A673 (cell line): Measurements from ENCODE around the gene HBB.

ENCODE experiments used
- EZH2 ChIP-seq: fragments of 200-600 bp; sonication (generic); IDR thresholded peaks from 2 replicates; pipeline ENCODE4 v1.6.1; 2017; ENCODE audit warnings: borderline replicate concordance, low read depth, mild to moderate bottlenecking, mixed read lengths, antibody characterized with exemption, low read length; ENCODE audit not compliant: poor library complexity, severe bottlenecking
- TF ChIP-seq, protein P1 (sequence below): fragments of 300-800, 200-600 bp; sonication (generic); conservative IDR thresholded peaks from 2 replicates; pipeline ENCODE4 v1.5.1; 2017; ENCODE audit warnings: low read depth, mild to moderate bottlenecking, antibody characterized with exemption, low read length, moderate library complexity, mixed read lengths

DNA sequence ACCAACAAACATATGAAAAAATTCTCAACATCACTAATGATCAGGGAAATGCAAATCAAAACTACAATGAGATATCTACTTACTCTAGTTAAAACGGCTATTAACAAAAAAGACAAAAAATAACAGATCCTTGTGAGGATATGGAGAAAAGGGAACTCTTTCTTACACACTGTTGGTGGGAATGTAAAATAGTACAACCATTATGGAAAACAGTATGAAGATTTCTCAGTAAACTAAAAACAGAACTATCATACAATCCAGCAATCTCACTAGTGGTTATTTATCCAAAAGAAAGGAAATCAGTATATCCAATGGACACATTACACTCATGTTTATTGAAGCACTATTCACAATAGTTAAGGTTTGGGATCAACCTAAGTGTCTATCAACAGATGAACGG, 39.0 kb upstream of the HBB start:
- TF ChIP-seq, protein P1, sequence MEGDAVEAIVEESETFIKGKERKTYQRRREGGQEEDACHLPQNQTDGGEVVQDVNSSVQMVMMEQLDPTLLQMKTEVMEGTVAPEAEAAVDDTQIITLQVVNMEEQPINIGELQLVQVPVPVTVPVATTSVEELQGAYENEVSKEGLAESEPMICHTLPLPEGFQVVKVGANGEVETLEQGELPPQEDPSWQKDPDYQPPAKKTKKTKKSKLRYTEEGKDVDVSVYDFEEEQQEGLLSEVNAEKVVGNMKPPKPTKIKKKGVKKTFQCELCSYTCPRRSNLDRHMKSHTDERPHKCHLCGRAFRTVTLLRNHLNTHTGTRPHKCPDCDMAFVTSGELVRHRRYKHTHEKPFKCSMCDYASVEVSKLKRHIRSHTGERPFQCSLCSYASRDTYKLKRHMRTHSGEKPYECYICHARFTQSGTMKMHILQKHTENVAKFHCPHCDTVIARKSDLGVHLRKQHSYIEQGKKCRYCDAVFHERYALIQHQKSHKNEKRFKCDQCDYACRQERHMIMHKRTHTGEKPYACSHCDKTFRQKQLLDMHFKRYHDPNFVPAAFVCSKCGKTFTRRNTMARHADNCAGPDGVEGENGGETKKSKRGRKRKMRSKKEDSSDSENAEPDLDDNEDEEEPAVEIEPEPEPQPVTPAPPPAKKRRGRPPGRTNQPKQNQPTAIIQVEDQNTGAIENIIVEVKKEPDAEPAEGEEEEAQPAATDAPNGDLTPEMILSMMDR: no peak
- TF ChIP-seq EZH2: no peak
